Activated T-cell treated with anti-CD3 and anti-CD28 coated beads for 24 hours (primary cell): ENCODE data around the gene ATP9B.

Source experiments
- DNase-seq: peaks from one replicate; pipeline ENCODE4 v3.0.0-alpha.2; 2020; ENCODE audit warnings: low read depth

The ATP9B gene

GRCh38 chr18:79413025-79413424, 343.8 kb downstream of the ATP9B start:
- DNase-seq: no peak

GRCh38 chr18:79413426-79413825, 344.2 kb downstream of the ATP9B start:
- DNase-seq: no peak

GRCh38 chr18:79413901-79414300, 344.7 kb downstream of the ATP9B start:
- DNase-seq: no peak

GRCh38 chr18:79416022-79416676, 347.0 kb downstream of the ATP9B start:
- no peak for DNase-seq

- no peak for DNase-seq
These were observed 347.5 kb downstream of the ATP9B start for GRCh38 chr18:79416677-79417052.

- no peak for DNase-seq
These were observed 349.0 kb downstream of the ATP9B start for GRCh38 chr18:79418236-79418635.

- no peak for DNase-seq
These were observed 349.4 kb downstream of the ATP9B start for GRCh38 chr18:79418642-79419041.

- DNase-seq: no peak
These were observed 351.0 kb downstream of the ATP9B start for GRCh38 chr18:79420033-79420745.

GRCh38 chr18:79421275-79421857, 352.2 kb downstream of the ATP9B start:
- no peak for DNase-seq

GRCh38 chr18:79422022-79422782, 353.0 kb downstream of the ATP9B start:
- no peak for DNase-seq

- no peak for DNase-seq
These were observed 353.6 kb downstream of the ATP9B start for GRCh38 chr18:79422783-79423165.

- DNase-seq: no peak
These were observed 354.2 kb downstream of the ATP9B start for GRCh38 chr18:79423211-79424007.

- no peak for DNase-seq
These were observed 354.9 kb downstream of the ATP9B start for GRCh38 chr18:79424008-79424565.

- no peak for DNase-seq
These were observed 355.8 kb downstream of the ATP9B start for GRCh38 chr18:79424880-79425568.

GRCh38 chr18:79425569-79425886, 356.3 kb downstream of the ATP9B start:
- DNase-seq: no peak

- DNase-seq: no peak
These were observed 357.4 kb downstream of the ATP9B start for GRCh38 chr18:79426376-79427300.

- no peak for DNase-seq
These were observed 358.4 kb downstream of the ATP9B start for GRCh38 chr18:79427368-79428225.
